ENCODE results near the gene EEFSEC. TPM values are rescaled to one million over a fixed set of nuclear protein-coding genes. Genes with fewer than 3 reads are reported as not detected.
A peak's percentile ranks its signal among the peaks of the same experiment; 100 is the strongest.

EEFSEC gene
- total and polyA plus RNA-seq, 2 of the 8 experiments (the other 6 are each of a cell fraction or from before 2014, with no cell fraction given): 13.1 to 19.8 TPM

DNA sequence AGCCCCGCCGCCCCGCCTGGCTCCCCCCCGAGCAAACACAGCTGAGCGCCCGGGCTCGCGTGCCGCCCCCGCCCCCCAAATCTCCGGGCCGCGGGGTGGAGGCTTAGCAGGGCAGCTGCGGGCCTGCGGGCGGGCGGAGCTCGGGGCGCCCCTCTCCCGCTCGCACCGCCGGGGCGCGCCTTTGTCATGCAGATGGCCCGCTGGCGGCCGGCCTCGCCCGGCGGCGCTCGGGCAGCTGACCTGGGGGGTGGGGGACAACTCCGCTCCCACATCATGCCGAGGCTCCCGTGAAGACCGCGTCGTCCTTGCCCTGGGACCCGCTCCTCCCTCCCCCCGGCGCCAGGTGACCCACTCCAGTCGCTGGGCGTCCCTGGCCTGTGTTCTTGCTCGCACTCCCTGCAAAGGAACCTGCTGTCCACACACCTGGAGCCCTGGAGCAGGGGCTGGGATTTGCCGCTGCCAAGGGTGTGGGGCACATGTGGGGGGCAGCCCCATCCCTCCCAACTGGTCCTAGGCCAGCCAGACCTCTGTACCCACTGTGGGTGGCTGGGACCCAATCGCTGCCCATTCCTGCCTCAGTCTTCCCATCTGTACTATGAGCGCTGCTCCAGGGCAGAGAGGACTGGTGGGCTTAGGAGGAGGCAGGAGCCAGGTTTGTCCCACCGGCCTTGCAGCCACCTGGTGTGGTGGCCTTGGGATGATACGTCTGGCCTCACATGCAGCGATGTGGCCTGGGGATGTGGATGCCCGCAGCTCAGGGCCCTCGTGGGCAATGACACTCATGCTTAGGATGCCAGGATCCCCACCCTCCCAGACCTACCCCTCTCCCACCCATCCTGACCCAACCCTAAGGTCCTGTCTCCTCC lies 279.9 kb downstream of the EEFSEC start:
- peak overlapping the region; percentile 61; the same call in 1 of the 2 replicates for H2BK15ac ChIP-seq (ENCODE audit: low read length)
- peak overlapping the region; percentile 69 for H2BK120ac ChIP-seq (replicated peaks; ENCODE audit: low read depth, low read length)
- H3K14ac ChIP-seq (ENCODE audit: insufficient read length): no peak overlapping the region
- peak overlapping the region; percentile 93; the same call in 1 of the 2 replicates for H2BK5ac ChIP-seq (ENCODE audit: low read depth, low read length)
- H4K20me1 ChIP-seq (replicated peaks in 1 of 2; ENCODE audit: control insufficient read depth in 1 of 2, insufficient read depth in 2 of 2, low read length in 2 of 2): peaks cover 2 to 6% of the 10 kb centered on the region in 2 experiments
- ChIA-PET POLR2A (ENCODE audit: partially characterized antibody) (interaction anchor here (0.6 to 2.5 kb wide), 19 partner anchors 11 to 145 kb away, joined by 3 to 5 read pairs (median 3); no protein-coding TSS in a partner anchor), CTCF (ENCODE audit: partially characterized antibody) (interaction anchor here (0.6 to 12.6 kb wide), 8 partner anchors 18 to 157 kb away, joined by 3 to 135 read pairs (median 6); partner anchors contain the start of gene DNAJB8)
- peak overlapping the region; percentile 54 for H4K5ac ChIP-seq (ENCODE audit: insufficient read length, low read depth, low read length)
- peaks cover 9 to 56% (median 47%) of the 10 kb centered on the region in 4 experiments for H3K27me3 ChIP-seq (replicated peaks in 1 of 4; ENCODE audit: control insufficient read depth in 3 of 4, extremely low read depth in 1 of 4, insufficient read depth in 3 of 4, low read length in 3 of 4)
- peaks cover 9% of the 10 kb centered on the region; the same call in 1 of the 2 replicates for H3K23me2 ChIP-seq (ENCODE audit: low read depth, low read length)
- H3K9ac ChIP-seq (replicated peaks in 1 of 4; ENCODE audit: extremely low read depth in 1 of 4, low read depth in 3 of 4, low read length in 3 of 4): no peak overlapping the region
- H2BK12ac ChIP-seq (ENCODE audit: low read depth, low read length): peak overlapping the region; percentile 99; the same call in 1 of the 2 replicates
- H2AFZ ChIP-seq (ENCODE audit: low read length): no peak overlapping the region
- H3K56ac ChIP-seq (replicated peaks; ENCODE audit: insufficient read length, low read depth, low read length): no peak overlapping the region
- peak overlapping the region; percentile 95 to 100 for H3K4me2 ChIP-seq (ENCODE audit: insufficient read depth in 1 of 2, low read depth in 2 of 2, low read length in 2 of 2)
- peak overlapping the region; percentile 18 to 62 (median 32); a peak in 6 of 8 replicates for H3K4me3 ChIP-seq (ENCODE audit: extremely low read depth in 1 of 4, insufficient read depth in 2 of 4, low read depth in 3 of 4, low read length in 4 of 4)
- H3K36me3 ChIP-seq (ENCODE audit: control insufficient read depth in 2 of 4, insufficient read depth in 4 of 4, low read length in 3 of 4): no peaks in the 10 kb centered on the region
- peak overlapping the region; percentile 96 for H2AK5ac ChIP-seq (ENCODE audit: low read depth, low read length)
- DNase-seq (ENCODE audit: low read depth in 1 of 2, low spot score in 2 of 2): peak in 1 of 2 experiments; percentile 75
- peak overlapping the region; percentile 80 for H3K18ac ChIP-seq (ENCODE audit: extremely low read depth, low read length)
- no peaks in the 10 kb centered on the region for H3K79me2 ChIP-seq (ENCODE audit: control insufficient read depth in 1 of 2, insufficient read depth in 2 of 2, low read length in 2 of 2)
- peak overlapping the region; percentile 89 for H4K8ac ChIP-seq (ENCODE audit: extremely low read depth, insufficient read depth, low read length)
- no peak for FAIRE-seq
- peak overlapping the region; percentile 97 for H4K91ac ChIP-seq (replicated peaks; ENCODE audit: insufficient read length, low read length)
- no peaks in the 10 kb centered on the region for H3K9me3 ChIP-seq (ENCODE audit: insufficient read depth in 2 of 2, low read depth in 1 of 2, low read length in 1 of 2)
- peaks cover 6 to 39% (median 31%) of the 10 kb centered on the region in 4 experiments for H3K4me1 ChIP-seq (replicated peaks in 1 of 4; ENCODE audit: control insufficient read depth in 3 of 4, insufficient read depth in 4 of 4, low read length in 3 of 4)
- H3K79me1 ChIP-seq (ENCODE audit: low read depth, low read length): no peaks in the 10 kb centered on the region
- 10% methylated on average over 37 of the region's 53 CpGs; no CpG with 5 or more reads in 1 of the 2 experiments for WGBS, 2 experiments (ENCODE audit: extremely low coverage in 1 of 2, insufficient coverage in 1 of 2, insufficient read length in 1 of 2, insufficient replicate concordance in 2 of 2, low coverage in 1 of 2, low lambda C conversion rate in 2 of 2, missing lambda C conversion rate in 1 of 2)
- H2BK20ac ChIP-seq (ENCODE audit: low read length): peak overlapping the region; percentile 99
- H3K27ac ChIP-seq (ENCODE audit: low read depth, low read length): no peak overlapping the region
- H3K4ac ChIP-seq (replicated peaks; ENCODE audit: insufficient read length, low read depth, low read length): peak overlapping the region; percentile 94
- H3K23ac ChIP-seq (ENCODE audit: insufficient read length): no peak overlapping the region
- TF ChIP-seq, protein P1, sequence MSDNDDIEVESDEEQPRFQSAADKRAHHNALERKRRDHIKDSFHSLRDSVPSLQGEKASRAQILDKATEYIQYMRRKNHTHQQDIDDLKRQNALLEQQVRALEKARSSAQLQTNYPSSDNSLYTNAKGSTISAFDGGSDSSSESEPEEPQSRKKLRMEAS (IDR thresholded peaks at IDR 0.05): 0 out of 2 replicates have a peak, but pooled peaks have one; percentile 59
- TF ChIP-seq TAF1 (IDR thresholded peaks at IDR 0.05; ENCODE audit: low read depth, low read length) (peak; percentile 18; the same call in 1 of the 2 replicates), CTBP2 (IDR thresholded peaks at IDR 0.05; ENCODE audit: borderline replicate concordance, insufficient read depth, insufficient read length, low read length) (no peak), NRF1 (IDR thresholded peaks at IDR 0.05; ENCODE audit: low read depth, low read length) (no peak), SIRT6 (IDR thresholded peaks at IDR 0.05; ENCODE audit: low read length) (no peak), SP4 (IDR thresholded peaks at IDR 0.05; ENCODE audit: low read length) (no peak), EP300 (IDR thresholded peaks at IDR 0.05; ENCODE audit: borderline replicate concordance in 1 of 2, low read depth in 2 of 2, low read length in 2 of 2) (no peak), HDAC2 (IDR thresholded peaks at IDR 0.05; ENCODE audit: borderline replicate concordance in 1 of 2, low read depth in 2 of 2, low read length in 2 of 2) (peak in 1 of 2 experiments; percentile 2; a peak in 1 of 4 replicates), RXRA (IDR thresholded peaks at IDR 0.05; ENCODE audit: insufficient read depth, low read depth, low read length) (no peak), BRCA1 (IDR thresholded peaks at IDR 0.05; ENCODE audit: low read depth, low read length) (no peak)
